HG03039 (cell line): ENCODE measurements around the gene CDC14B.
A peak's percentile ranks its signal among the peaks of the same experiment; 100 is the strongest.
"Not testable (repeated sequence)": the region's sequence is repeated elsewhere in the genome, so short reads cannot be mapped to it uniquely, and the experiment has no call there.

Experiments
- ATAC-seq: cut with Tn5 transposase; IDR thresholded peaks from one replicate; pipeline ENCODE4 v1.9.1; 2021; ENCODE audit warnings: mild to moderate bottlenecking, moderate library complexity; ENCODE audit not compliant: unreplicated experiment

Gene CDC14B

GRCh38 chr9:96596601-96597111 lies 23.0 kb downstream of the CDC14B start:
- no peak for ATAC-seq

- no peak for ATAC-seq
Observed at GRCh38 chr9:96587338-96588315, 32.0 kb downstream of the CDC14B start.

- ATAC-seq = no peak
Observed at GRCh38 chr9:96585426-96585825, 34.2 kb downstream of the CDC14B start.

- not testable (repeated sequence) for ATAC-seq
Observed at GRCh38 chr9:96582199-96582598, 37.4 kb downstream of the CDC14B start.

- no peak for ATAC-seq
Observed at GRCh38 chr9:96581786-96582185, 37.9 kb downstream of the CDC14B start.

- ATAC-seq = no peak
Observed at GRCh38 chr9:96581301-96581700, 38.3 kb downstream of the CDC14B start.

- no peak for ATAC-seq
Observed at GRCh38 chr9:96574931-96575351, 44.7 kb downstream of the CDC14B start.

- no peak for ATAC-seq
Observed at GRCh38 chr9:96574455-96574854, 45.2 kb downstream of the CDC14B start.

- peak; percentile 20 for ATAC-seq
Observed at GRCh38 chr9:96567203-96567700, 52.4 kb downstream of the CDC14B start.

GRCh38 chr9:96566498-96567202 lies 53.0 kb downstream of the CDC14B start:
- peak; percentile 77 for ATAC-seq

- ATAC-seq = no peak
Observed at GRCh38 chr9:96565671-96566497, 53.8 kb downstream of the CDC14B start.

GRCh38 chr9:96564217-96564616 lies 55.4 kb downstream of the CDC14B start:
- ATAC-seq = no peak

GRCh38 chr9:96559339-96559943 lies 60.2 kb downstream of the CDC14B start:
- no peak for ATAC-seq

GRCh38 chr9:96557921-96558320 lies 61.7 kb downstream of the CDC14B start:
- ATAC-seq = no peak

GRCh38 chr9:96556701-96557461 lies 62.8 kb downstream of the CDC14B start:
- ATAC-seq = no peak

GRCh38 chr9:96555567-96556386 lies 63.9 kb downstream of the CDC14B start:
- ATAC-seq = no peak

- ATAC-seq = no peak
Observed at GRCh38 chr9:96554801-96555566, 64.7 kb downstream of the CDC14B start.

GRCh38 chr9:96554326-96554725 lies 65.3 kb downstream of the CDC14B start:
- no peak for ATAC-seq
